GM13976 (cell line): ENCODE data around the gene LRRC27.

Experiments
- DNase-seq: peaks from one replicate; pipeline ENCODE4 v3.0.0; 2012; ENCODE audit warnings: low spot score
- CTCF ChIP-seq: IDR thresholded peaks from 2 replicates; pipeline ENCODE4 v1.5.1; 2012; ENCODE audit warnings: borderline replicate concordance, mild to moderate bottlenecking; ENCODE audit not compliant: insufficient read depth; ENCODE audit errors: extremely low read depth, missing control alignments, control extremely low read depth
- in situ Hi-C: fragments of 300-500 bp; cut with MboI; formaldehyde crosslinking; loops from one replicate; pipeline ENCODE4 v1.12.0; 2022; ENCODE audit warnings: low sequenced_read_pairs, mixed read lengths, inconsistent platforms; ENCODE audit not compliant: unreplicated experiment

LRRC27 gene

GRCh38 chr10:132423966-132424861 is 92.2 kb downstream of the LRRC27 start:
- in situ Hi-C loops, result no loop called here
- no peak for TF ChIP-seq CTCF
- no peak for DNase-seq

- in situ Hi-C loops, result no loop called here
- no peak for DNase-seq
- TF ChIP-seq CTCF, result no peak
Observed at GRCh38 chr10:132425029-132425756, 93.2 kb downstream of the LRRC27 start.

GRCh38 chr10:132425757-132426155 is 93.8 kb downstream of the LRRC27 start:
- in situ Hi-C loops, result no loop called here
- DNase-seq, result no peak
- no peak for TF ChIP-seq CTCF

- TF ChIP-seq CTCF, result no peak
- in situ Hi-C loops, result no loop called here
- DNase-seq, result no peak
Observed at GRCh38 chr10:132427006-132427771, 95.2 kb downstream of the LRRC27 start.

- no peak for DNase-seq
- TF ChIP-seq CTCF, result no peak
- in situ Hi-C loops, result no loop called here
Observed at GRCh38 chr10:132427939-132428367, 96.0 kb downstream of the LRRC27 start.

- no peak for TF ChIP-seq CTCF
- in situ Hi-C loops, result no loop called here
- no peak for DNase-seq
Observed at GRCh38 chr10:132428486-132428995, 96.5 kb downstream of the LRRC27 start.
